ENCODE data around the gene GDI2. TPM values are rescaled to one million over a fixed set of nuclear protein-coding genes. Genes with fewer than 3 reads are reported as not detected.

Gene GDI2
- total RNA-seq, 6 experiments from 2014 or later = 248 to 267 (median 259) TPM

GRCh38 chr10:5806745-5807144 is 6.5 kb downstream of the GDI2 start:
- Mint-ChIP-seq H3K4me1 (ENCODE audit: low read depth) (peaks cover 49% of the 10 kb centered on the region), H3K4me3 (no peak overlapping the region), H3K27ac (peak overlapping the region; percentile 7; the same call in 1 of the 2 replicates), H3K27me3 (ENCODE audit: insufficient read depth) (no peaks in the 10 kb centered on the region), H3K36me3 (ENCODE audit: low read depth) (peaks cover 17% of the 10 kb centered on the region), H3K9me3 (no peaks in the 10 kb centered on the region)
- TF ChIP-seq CTCF (IDR thresholded peaks at IDR 0.05) = no peak
- no peak for DNase-seq

GRCh38 chr10:5805711-5806110 is 7.5 kb downstream of the GDI2 start:
- Mint-ChIP-seq H3K4me1 (ENCODE audit: low read depth) (peaks cover 40% of the 10 kb centered on the region), H3K27me3 (ENCODE audit: insufficient read depth) (no peaks in the 10 kb centered on the region), H3K4me3 (no peak overlapping the region), H3K9me3 (no peaks in the 10 kb centered on the region), H3K36me3 (ENCODE audit: low read depth) (peaks cover 12% of the 10 kb centered on the region), H3K27ac (no peak overlapping the region)
- TF ChIP-seq CTCF (IDR thresholded peaks at IDR 0.05) = no peak
- DNase-seq = no peak

- H3K9me3 Mint-ChIP-seq = no peaks in the 10 kb centered on the region
- H3K4me3 Mint-ChIP-seq = no peak overlapping the region
- no peak for DNase-seq
- H3K27me3 Mint-ChIP-seq (ENCODE audit: insufficient read depth) = no peaks in the 10 kb centered on the region
- H3K36me3 Mint-ChIP-seq (ENCODE audit: low read depth) = peaks cover 16% of the 10 kb centered on the region
- H3K27ac Mint-ChIP-seq = no peak overlapping the region
- TF ChIP-seq CTCF (IDR thresholded peaks at IDR 0.05) = no peak
- peaks cover 36% of the 10 kb centered on the region for H3K4me1 Mint-ChIP-seq (ENCODE audit: low read depth)
Observed at GRCh38 chr10:5805260-5805659, 8.0 kb downstream of the GDI2 start.

- no peaks in the 10 kb centered on the region for H3K27me3 Mint-ChIP-seq (ENCODE audit: insufficient read depth)
- no peak overlapping the region for H3K27ac Mint-ChIP-seq
- no peak overlapping the region for H3K4me3 Mint-ChIP-seq
- TF ChIP-seq CTCF (IDR thresholded peaks at IDR 0.05) = no peak
- peaks cover 20% of the 10 kb centered on the region for H3K36me3 Mint-ChIP-seq (ENCODE audit: low read depth)
- H3K9me3 Mint-ChIP-seq = no peaks in the 10 kb centered on the region
- peaks cover 27% of the 10 kb centered on the region for H3K4me1 Mint-ChIP-seq (ENCODE audit: low read depth)
- no peak for DNase-seq
Observed at GRCh38 chr10:5804386-5804785, 8.8 kb downstream of the GDI2 start.

- Mint-ChIP-seq H3K27me3 (ENCODE audit: insufficient read depth) (no peaks in the 10 kb centered on the region), H3K4me3 (no peak overlapping the region), H3K27ac (no peak overlapping the region), H3K9me3 (no peaks in the 10 kb centered on the region), H3K36me3 (ENCODE audit: low read depth) (peaks cover 27% of the 10 kb centered on the region), H3K4me1 (ENCODE audit: low read depth) (peaks cover 6% of the 10 kb centered on the region; the same call in 1 of the 2 replicates)
- TF ChIP-seq CTCF (IDR thresholded peaks at IDR 0.05) = no peak
- no peak for DNase-seq
Observed at GRCh38 chr10:5800782-5801181, 12.5 kb downstream of the GDI2 start.

GRCh38 chr10:5794236-5794635 is 19.0 kb downstream of the GDI2 start:
- H3K4me3 Mint-ChIP-seq = no peak overlapping the region
- no peak for DNase-seq
- H3K27me3 Mint-ChIP-seq (ENCODE audit: insufficient read depth) = no peaks in the 10 kb centered on the region
- no peak overlapping the region for H3K27ac Mint-ChIP-seq
- TF ChIP-seq CTCF (IDR thresholded peaks at IDR 0.05) = no peak
- H3K4me1 Mint-ChIP-seq (ENCODE audit: low read depth) = no peaks in the 10 kb centered on the region
- no peaks in the 10 kb centered on the region for H3K9me3 Mint-ChIP-seq
- H3K36me3 Mint-ChIP-seq (ENCODE audit: low read depth) = peaks cover 35% of the 10 kb centered on the region
